ENCODE data around the gene IARS2. TPM values are rescaled to one million over a fixed set of nuclear protein-coding genes. Genes with fewer than 3 reads are reported as not detected.

The IARS2 gene
- total RNA-seq, 1 experiment from 2014 or later, result 106 TPM

DNA sequence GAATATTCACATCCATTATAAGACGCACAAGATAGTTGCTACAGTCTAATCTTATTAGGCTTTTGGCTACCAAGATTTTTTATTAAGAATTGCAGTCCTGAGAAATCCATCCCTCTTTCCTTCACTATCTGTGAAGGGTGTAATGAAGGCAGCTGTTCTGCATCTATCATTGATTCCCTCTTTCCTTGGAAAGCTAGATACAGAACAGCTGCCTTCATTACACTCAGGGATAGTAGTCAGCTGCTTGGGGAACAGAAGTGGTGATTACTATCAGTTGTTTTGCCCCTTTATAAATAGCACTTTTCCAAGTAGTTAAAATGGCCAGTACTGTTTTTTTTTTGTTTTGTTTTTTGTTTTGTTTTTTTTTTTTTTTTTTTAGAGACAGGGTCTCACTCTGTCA lies 70.2 kb downstream of the IARS2 start:
- Histone ChIP-seq H3K36me3 (ENCODE audit: control insufficient read depth in 1 of 2, insufficient read depth in 2 of 2, low read length in 2 of 2) (peaks cover 8% of the 10 kb centered on the region in 2 experiments; a peak in 3 of 4 replicates), H4K20me1 (ENCODE audit: insufficient read depth) (no peaks in the 10 kb centered on the region), H3K4me3 (replicated peaks in 1 of 2; ENCODE audit: low read depth in 1 of 2, low read length in 2 of 2) (no peak overlapping the region), H3K27me3 (ENCODE audit: insufficient read depth, low read length) (no peaks in the 10 kb centered on the region), H2AFZ (ENCODE audit: low read depth, low read length, poor library complexity, severe bottlenecking) (no peak overlapping the region), H3K4me1 (ENCODE audit: control insufficient read depth in 1 of 2, insufficient read depth in 2 of 2, low read length in 2 of 2) (no peaks in the 10 kb centered on the region), H3K79me2 (ENCODE audit: insufficient read depth, low read length) (no peaks in the 10 kb centered on the region), H3K4me2 (ENCODE audit: low read length) (no peak overlapping the region), H3K9me2 (ENCODE audit: insufficient read depth) (no peaks in the 10 kb centered on the region), H3K9ac (ENCODE audit: low read length) (no peak overlapping the region), H3K9me3 (ENCODE audit: control insufficient read depth in 1 of 2, insufficient read depth in 1 of 2, low read depth in 1 of 2, low read length in 2 of 2) (no peaks in the 10 kb centered on the region), H3K27ac (ENCODE audit: low read depth, low read length) (no peak overlapping the region)
- no peak for ATAC-seq
- intact Hi-C loops (cut with micrococcal nuclease), result no loop called here
- no peak for TF ChIP-seq ZNF274 (IDR thresholded peaks at IDR 0.05; ENCODE audit: low read depth, low read length)
- TF ChIP-seq SP1 (IDR thresholded peaks at IDR 0.05; ENCODE audit: low read depth), result no peak
- TF ChIP-seq, protein P1, sequence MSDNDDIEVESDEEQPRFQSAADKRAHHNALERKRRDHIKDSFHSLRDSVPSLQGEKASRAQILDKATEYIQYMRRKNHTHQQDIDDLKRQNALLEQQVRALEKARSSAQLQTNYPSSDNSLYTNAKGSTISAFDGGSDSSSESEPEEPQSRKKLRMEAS (IDR thresholded peaks at IDR 0.05), result no peak
- no peak for TF ChIP-seq ZFX (IDR thresholded peaks at IDR 0.05)
- no peak for TF ChIP-seq TCF7L2 (IDR thresholded peaks at IDR 0.05; ENCODE audit: borderline replicate concordance, extremely low read depth, insufficient read depth, insufficient read length)
- TF ChIP-seq YY1 (IDR thresholded peaks at IDR 0.05; ENCODE audit: extremely low read depth, insufficient replicate concordance, low read depth, low read length), result no peak
- no peak for TF ChIP-seq CEBPB (IDR thresholded peaks at IDR 0.05; ENCODE audit: low read depth)
- no peak for TF ChIP-seq CBX3 (IDR thresholded peaks at IDR 0.05; ENCODE audit: low read depth)
- no peak for TF ChIP-seq FOSL1 (IDR thresholded peaks at IDR 0.05; ENCODE audit: low read depth)
- no peak for TF ChIP-seq SRF (IDR thresholded peaks at IDR 0.05; ENCODE audit: low read depth)
- TF ChIP-seq SIN3A (IDR thresholded peaks at IDR 0.05; ENCODE audit: low read depth), result no peak
- no peak for TF ChIP-seq RAD21 (IDR thresholded peaks at IDR 0.05; ENCODE audit: low read depth)
- TF ChIP-seq ELF1 (IDR thresholded peaks at IDR 0.05; ENCODE audit: borderline replicate concordance, low read depth), result no peak
- TF ChIP-seq, protein P2, sequence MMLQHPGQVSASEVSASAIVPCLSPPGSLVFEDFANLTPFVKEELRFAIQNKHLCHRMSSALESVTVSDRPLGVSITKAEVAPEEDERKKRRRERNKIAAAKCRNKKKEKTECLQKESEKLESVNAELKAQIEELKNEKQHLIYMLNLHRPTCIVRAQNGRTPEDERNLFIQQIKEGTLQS (IDR thresholded peaks at IDR 0.05), result no peak
- no peak for TF ChIP-seq JUND (IDR thresholded peaks at IDR 0.05)
- TF ChIP-seq, protein P3, sequence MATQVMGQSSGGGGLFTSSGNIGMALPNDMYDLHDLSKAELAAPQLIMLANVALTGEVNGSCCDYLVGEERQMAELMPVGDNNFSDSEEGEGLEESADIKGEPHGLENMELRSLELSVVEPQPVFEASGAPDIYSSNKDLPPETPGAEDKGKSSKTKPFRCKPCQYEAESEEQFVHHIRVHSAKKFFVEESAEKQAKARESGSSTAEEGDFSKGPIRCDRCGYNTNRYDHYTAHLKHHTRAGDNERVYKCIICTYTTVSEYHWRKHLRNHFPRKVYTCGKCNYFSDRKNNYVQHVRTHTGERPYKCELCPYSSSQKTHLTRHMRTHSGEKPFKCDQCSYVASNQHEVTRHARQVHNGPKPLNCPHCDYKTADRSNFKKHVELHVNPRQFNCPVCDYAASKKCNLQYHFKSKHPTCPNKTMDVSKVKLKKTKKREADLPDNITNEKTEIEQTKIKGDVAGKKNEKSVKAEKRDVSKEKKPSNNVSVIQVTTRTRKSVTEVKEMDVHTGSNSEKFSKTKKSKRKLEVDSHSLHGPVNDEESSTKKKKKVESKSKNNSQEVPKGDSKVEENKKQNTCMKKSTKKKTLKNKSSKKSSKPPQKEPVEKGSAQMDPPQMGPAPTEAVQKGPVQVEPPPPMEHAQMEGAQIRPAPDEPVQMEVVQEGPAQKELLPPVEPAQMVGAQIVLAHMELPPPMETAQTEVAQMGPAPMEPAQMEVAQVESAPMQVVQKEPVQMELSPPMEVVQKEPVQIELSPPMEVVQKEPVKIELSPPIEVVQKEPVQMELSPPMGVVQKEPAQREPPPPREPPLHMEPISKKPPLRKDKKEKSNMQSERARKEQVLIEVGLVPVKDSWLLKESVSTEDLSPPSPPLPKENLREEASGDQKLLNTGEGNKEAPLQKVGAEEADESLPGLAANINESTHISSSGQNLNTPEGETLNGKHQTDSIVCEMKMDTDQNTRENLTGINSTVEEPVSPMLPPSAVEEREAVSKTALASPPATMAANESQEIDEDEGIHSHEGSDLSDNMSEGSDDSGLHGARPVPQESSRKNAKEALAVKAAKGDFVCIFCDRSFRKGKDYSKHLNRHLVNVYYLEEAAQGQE (IDR thresholded peaks at IDR 0.05; ENCODE audit: low read depth), result no peak
- TF ChIP-seq EZH2phosphoT487 (IDR thresholded peaks at IDR 0.05; ENCODE audit: borderline replicate concordance), result no peak
- BruUV-seq (replicated peaks), result no TSS peak
- ChIA-PET CTCF (no interaction called here), POLR2A (no interaction called here), RAD21 (ENCODE audit: low non-redundant PET in 1 of 2, low total read pairs in 2 of 2, uncharacterized antibody in 2 of 2, unreplicated experiment in 2 of 2) (no interaction called here)
- no peak for DNase-seq (ENCODE audit: low read depth, low spot score)
